Activated CD8-positive, alpha-beta T cell treated with anti-CD3 and anti-CD28 coated beads for 36 hours (primary cell): ENCODE data around the gene FRMD1. TPM values are rescaled to one million over a fixed set of nuclear protein-coding genes. Genes with fewer than 3 reads are reported as not detected.

Experiments used
- ATAC-seq: fragments of 200-7000 bp; cut with Tn5 transposase; one replicate; pipeline ENCODE4 v1.10.0; 2021; ENCODE audit warnings: mild to moderate bottlenecking, moderate library complexity
- CTCF ChIA-PET: fragments of 350-600 bp; sonication (Branson Sonifier 250); formaldehyde crosslinking; loops from one replicate; lab custom pipeline; 2021; ENCODE audit warnings: antibody characterized with exemption; lab: Charles Lee
- POLR2A ChIA-PET: fragments of 350-600 bp; sonication (Branson Sonifier 250); formaldehyde crosslinking; loops from one replicate; lab custom pipeline; 2021; ENCODE audit warnings: antibody characterized with exemption; lab: Charles Lee
- DNase-seq: peaks from one replicate; pipeline ENCODE4 v3.0.0-alpha.2; 2020
- H3K27ac Mint-ChIP-seq: one replicate; pipeline ENCODE4 v1.8.0; 2021; ENCODE audit warnings: mild to moderate bottlenecking, mixed read lengths
- H3K27me3 Mint-ChIP-seq: one replicate; pipeline ENCODE4 v1.8.0; 2021; ENCODE audit warnings: mixed read lengths
- H3K36me3 Mint-ChIP-seq: one replicate; pipeline ENCODE4 v1.8.0; 2021; ENCODE audit warnings: low read depth, mixed read lengths
- H3K4me1 Mint-ChIP-seq: one replicate; pipeline ENCODE4 v1.8.0; 2021; ENCODE audit warnings: low read depth, mixed read lengths
- H3K4me3 Mint-ChIP-seq: one replicate; pipeline ENCODE4 v1.8.0; 2021; ENCODE audit warnings: mild to moderate bottlenecking, moderate library complexity, mixed read lengths
- H3K9me3 Mint-ChIP-seq: one replicate; pipeline ENCODE4 v1.8.0; 2021; ENCODE audit warnings: mixed read lengths
- CTCF ChIP-seq: fragments of 200-600 bp; IDR thresholded peaks from one replicate; pipeline ENCODE4 v1.8.0; 2022; ENCODE audit warnings: antibody characterized with exemption, mild to moderate bottlenecking
- intact Hi-C: fragments of 100-400 bp; cut with micrococcal nuclease; formaldehyde crosslinking; loops from one replicate; pipeline ENCODE4 v1.10.0; 2022
- total RNA-seq, 2 experiments: library from RNA; stranded (reverse); gene quantifications; one replicate each; pipeline ENCODE4 v1.2.3, GENCODE V29; 2021

Gene FRMD1
- total RNA-seq, 2 experiments from 2014 or later = not detected

GRCh38 chr6:168071620-168072019, 7.4 kb downstream of the FRMD1 start:
- Mint-ChIP-seq H3K27ac (no peak overlapping the region), H3K36me3 (no peaks in the 10 kb centered on the region), H3K4me1 (no peaks in the 10 kb centered on the region), H3K4me3 (no peak overlapping the region), H3K27me3 (no peaks in the 10 kb centered on the region), H3K9me3 (no peaks in the 10 kb centered on the region)
- no peak for TF ChIP-seq CTCF
- no peak for ATAC-seq
- ChIA-PET POLR2A (no interaction called here), CTCF (no interaction called here)
- intact Hi-C loops = no loop called here
- no peak for DNase-seq

GRCh38 chr6:168070804-168071203, 8.2 kb downstream of the FRMD1 start:
- Mint-ChIP-seq H3K27ac (no peak overlapping the region), H3K4me3 (no peak overlapping the region), H3K27me3 (no peaks in the 10 kb centered on the region), H3K36me3 (no peaks in the 10 kb centered on the region), H3K4me1 (no peaks in the 10 kb centered on the region), H3K9me3 (no peaks in the 10 kb centered on the region)
- ATAC-seq (no peak), DNase-seq (no peak)
- intact Hi-C loops = no loop called here
- CTCF ChIA-PET = no interaction called here
- POLR2A ChIA-PET = no interaction called here
- no peak for TF ChIP-seq CTCF

- H3K4me1 Mint-ChIP-seq = no peaks in the 10 kb centered on the region
- CTCF ChIA-PET = no interaction called here
- H3K27me3 Mint-ChIP-seq = no peaks in the 10 kb centered on the region
- ATAC-seq = no peak
- H3K9me3 Mint-ChIP-seq = no peaks in the 10 kb centered on the region
- H3K4me3 Mint-ChIP-seq = no peak overlapping the region
- intact Hi-C loops = no loop called here
- TF ChIP-seq CTCF = no peak
- POLR2A ChIA-PET = no interaction called here
- no peak overlapping the region for H3K27ac Mint-ChIP-seq
- H3K36me3 Mint-ChIP-seq = no peaks in the 10 kb centered on the region
- DNase-seq = no peak
Measured at GRCh38 chr6:168067081-168067759, 11.8 kb downstream of the FRMD1 start.

- no peak overlapping the region for H3K4me3 Mint-ChIP-seq
- H3K27ac Mint-ChIP-seq = no peak overlapping the region
- ATAC-seq = no peak
Measured at GRCh38 chr6:168064226-168064807, 14.7 kb downstream of the FRMD1 start.

More at GRCh38 chr6:168064226-168064807, 14.7 kb downstream of the FRMD1 start:
- DNase-seq = no peak
- no peaks in the 10 kb centered on the region for H3K9me3 Mint-ChIP-seq
- intact Hi-C loops = no loop called here
- ChIA-PET POLR2A (no interaction called here), CTCF (no interaction called here)
- H3K36me3 Mint-ChIP-seq = no peaks in the 10 kb centered on the region
- no peaks in the 10 kb centered on the region for H3K4me1 Mint-ChIP-seq
- TF ChIP-seq CTCF = no peak
- no peaks in the 10 kb centered on the region for H3K27me3 Mint-ChIP-seq
